ENCODE data around the gene OPHN1. TPM values are rescaled to one million over a fixed set of nuclear protein-coding genes. Genes with fewer than 3 reads are reported as not detected.

The OPHN1 gene
- total RNA-seq, 4 donors from 2014 or later: 6.9 to 14.0 (median 10.2) TPM

GRCh38 chrX:68413254-68413653 is 20.0 kb downstream of the OPHN1 start:
- WGBS, 2 donors (ENCODE audit: low coverage in 1 of 2): 33 to 100% methylated on average over 1 of the region's 3 CpGs
- ATAC-seq: no peak
- TF ChIP-seq POLR2A (IDR thresholded peaks at IDR 0.05) (no peak), EP300 (IDR thresholded peaks at IDR 0.05) (no peak), POLR2AphosphoS5 (IDR thresholded peaks at IDR 0.05) (no peak)
- TF ChIP-seq, protein P1, sequence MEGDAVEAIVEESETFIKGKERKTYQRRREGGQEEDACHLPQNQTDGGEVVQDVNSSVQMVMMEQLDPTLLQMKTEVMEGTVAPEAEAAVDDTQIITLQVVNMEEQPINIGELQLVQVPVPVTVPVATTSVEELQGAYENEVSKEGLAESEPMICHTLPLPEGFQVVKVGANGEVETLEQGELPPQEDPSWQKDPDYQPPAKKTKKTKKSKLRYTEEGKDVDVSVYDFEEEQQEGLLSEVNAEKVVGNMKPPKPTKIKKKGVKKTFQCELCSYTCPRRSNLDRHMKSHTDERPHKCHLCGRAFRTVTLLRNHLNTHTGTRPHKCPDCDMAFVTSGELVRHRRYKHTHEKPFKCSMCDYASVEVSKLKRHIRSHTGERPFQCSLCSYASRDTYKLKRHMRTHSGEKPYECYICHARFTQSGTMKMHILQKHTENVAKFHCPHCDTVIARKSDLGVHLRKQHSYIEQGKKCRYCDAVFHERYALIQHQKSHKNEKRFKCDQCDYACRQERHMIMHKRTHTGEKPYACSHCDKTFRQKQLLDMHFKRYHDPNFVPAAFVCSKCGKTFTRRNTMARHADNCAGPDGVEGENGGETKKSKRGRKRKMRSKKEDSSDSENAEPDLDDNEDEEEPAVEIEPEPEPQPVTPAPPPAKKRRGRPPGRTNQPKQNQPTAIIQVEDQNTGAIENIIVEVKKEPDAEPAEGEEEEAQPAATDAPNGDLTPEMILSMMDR (IDR thresholded peaks at IDR 0.05): no peak
- no peaks in the 10 kb centered on the region for H3K4me1 ChIP-seq
- H3K27me3 ChIP-seq: no peaks in the 10 kb centered on the region
- H3K9me3 ChIP-seq: no peaks in the 10 kb centered on the region
- no peaks in the 10 kb centered on the region for H3K36me3 ChIP-seq
- no peak overlapping the region for H3K27ac ChIP-seq
- no peak overlapping the region for H3K4me3 ChIP-seq

- Histone ChIP-seq H3K36me3 (no peaks in the 10 kb centered on the region), H3K27ac (no peak overlapping the region), H3K4me1 (no peaks in the 10 kb centered on the region), H3K27me3 (no peaks in the 10 kb centered on the region), H3K9me3 (no peaks in the 10 kb centered on the region), H3K4me3 (no peak overlapping the region)
- 49% methylated on average over 2 of the region's 3 CpGs; no CpG with 5 or more reads in 1 of the 2 donors for WGBS, 2 donors (ENCODE audit: low coverage in 1 of 2)
- no peak for ATAC-seq
- no peak for TF ChIP-seq POLR2AphosphoS5 (IDR thresholded peaks at IDR 0.05)
Observed at GRCh38 chrX:68411729-68412128, 21.6 kb downstream of the OPHN1 start.

- no peaks in the 10 kb centered on the region for H3K9me3 ChIP-seq
- ATAC-seq: no peak
- no peak overlapping the region for H3K27ac ChIP-seq
- no peaks in the 10 kb centered on the region for H3K27me3 ChIP-seq
- WGBS, 2 donors (ENCODE audit: low coverage in 1 of 2): 80 to 87% methylated on average over 1 of the region's 1 CpG
- no peaks in the 10 kb centered on the region for H3K36me3 ChIP-seq
- TF ChIP-seq EP300 (IDR thresholded peaks at IDR 0.05) (no peak), POLR2A (IDR thresholded peaks at IDR 0.05) (no peak), POLR2AphosphoS5 (IDR thresholded peaks at IDR 0.05) (no peak)
- TF ChIP-seq, protein P1 (IDR thresholded peaks at IDR 0.05): no peak
- no peak overlapping the region for H3K4me3 ChIP-seq
- no peaks in the 10 kb centered on the region for H3K4me1 ChIP-seq
Observed at GRCh38 chrX:68409194-68409593, 24.1 kb downstream of the OPHN1 start.

- Histone ChIP-seq H3K27me3 (no peaks in the 10 kb centered on the region), H3K4me1 (peaks cover 0 to 6% (median 0%) of the 10 kb centered on the region in 3 donors), H3K4me3 (no peak overlapping the region), H3K36me3 (no peaks in the 10 kb centered on the region), H3K27ac (no peak overlapping the region), H3K9me3 (no peaks in the 10 kb centered on the region)
- TF ChIP-seq POLR2A (IDR thresholded peaks at IDR 0.05) (no peak), POLR2AphosphoS5 (IDR thresholded peaks at IDR 0.05) (no peak), EP300 (IDR thresholded peaks at IDR 0.05) (no peak)
- TF ChIP-seq, protein P1 (IDR thresholded peaks at IDR 0.05): no peak
- WGBS, 2 donors (ENCODE audit: low coverage in 1 of 2): 59 to 67% methylated on average over 3 of the region's 6 CpGs
- ATAC-seq: no peak
Observed at GRCh38 chrX:68403522-68403921, 29.8 kb downstream of the OPHN1 start.

- peaks cover 0 to 6% (median 0%) of the 10 kb centered on the region in 3 donors for H3K4me1 ChIP-seq
- H3K27me3 ChIP-seq: no peaks in the 10 kb centered on the region
- no peak overlapping the region for H3K27ac ChIP-seq
- TF ChIP-seq POLR2A (IDR thresholded peaks at IDR 0.05): no peak
- TF ChIP-seq POLR2AphosphoS5 (IDR thresholded peaks at IDR 0.05): no peak
- no peak for TF ChIP-seq EP300 (IDR thresholded peaks at IDR 0.05)
- TF ChIP-seq, protein P1 (IDR thresholded peaks at IDR 0.05): no peak
- no peak overlapping the region for H3K4me3 ChIP-seq
- WGBS, 2 donors (ENCODE audit: low coverage in 1 of 2): 46 to 54% methylated on average over 2 of the region's 2 CpGs
- no peak for ATAC-seq
- no peaks in the 10 kb centered on the region for H3K36me3 ChIP-seq
- no peaks in the 10 kb centered on the region for H3K9me3 ChIP-seq
Observed at GRCh38 chrX:68403038-68403437, 30.3 kb downstream of the OPHN1 start.

All from gastroesophageal sphincter (tissue), 4 donors.